HG03139 (cell line): Measurements from ENCODE around the gene SLC25A46.
"Not testable (repeated sequence)": the region's sequence is repeated elsewhere in the genome, so short reads cannot be mapped to it uniquely, and the experiment has no call there.

Source experiments
- ATAC-seq: cut with Tn5 transposase; IDR thresholded peaks from one replicate; pipeline ENCODE4 v1.9.1; 2021; ENCODE audit not compliant: unreplicated experiment

Gene SLC25A46

GRCh38 chr5:110754181-110754580 is 15.4 kb downstream of the SLC25A46 start:
- no peak for ATAC-seq

- no peak for ATAC-seq
Observed at GRCh38 chr5:110757118-110757729, 18.4 kb downstream of the SLC25A46 start.

GRCh38 chr5:110760158-110760557 is 21.4 kb downstream of the SLC25A46 start:
- no peak for ATAC-seq

- ATAC-seq, result no peak
Observed at GRCh38 chr5:110768138-110768860, 29.5 kb downstream of the SLC25A46 start.

- ATAC-seq, result no peak
Observed at GRCh38 chr5:110769000-110769681, 30.3 kb downstream of the SLC25A46 start.

- no peak for ATAC-seq
Observed at GRCh38 chr5:110770286-110770685, 31.5 kb downstream of the SLC25A46 start.

GRCh38 chr5:110784901-110785300 is 46.1 kb downstream of the SLC25A46 start:
- no peak for ATAC-seq

GRCh38 chr5:110785356-110785755 is 46.5 kb downstream of the SLC25A46 start:
- no peak for ATAC-seq

GRCh38 chr5:110788006-110788405 is 49.2 kb downstream of the SLC25A46 start:
- ATAC-seq, result not testable (repeated sequence)

GRCh38 chr5:110790673-110791072 is 51.9 kb downstream of the SLC25A46 start:
- ATAC-seq, result no peak

- ATAC-seq, result no peak
Observed at GRCh38 chr5:110802998-110803397, 64.2 kb downstream of the SLC25A46 start.

- ATAC-seq, result no peak
Observed at GRCh38 chr5:110803467-110804326, 64.9 kb downstream of the SLC25A46 start.

- no peak for ATAC-seq
Observed at GRCh38 chr5:110807169-110807568, 68.4 kb downstream of the SLC25A46 start.

- no peak for ATAC-seq
Observed at GRCh38 chr5:110809006-110809405, 70.2 kb downstream of the SLC25A46 start.
